ENCODE data around the gene RGS18. TPM values are rescaled to one million over a fixed set of nuclear protein-coding genes. Genes with fewer than 3 reads are reported as not detected.

Gene RGS18
- total RNA-seq, 6 experiments from 2014 or later = 0.55 to 2.4 (median 2.0) TPM

GRCh38 chr1:192167911-192168700 lies 9.8 kb downstream of the RGS18 start:
- Histone ChIP-seq H3K4me3 (no peak overlapping the region), H3K27me3 (no peaks in the 10 kb centered on the region), H3K9me3 (no peaks in the 10 kb centered on the region), H3K4me1 (no peaks in the 10 kb centered on the region), H3K36me3 (no peaks in the 10 kb centered on the region), H3K27ac (no peak overlapping the region)
- 73% methylated on average over 3 of the region's 3 CpGs for WGBS (ENCODE audit: insufficient coverage, low coverage, low lambda C conversion rate, missing lambda C conversion rate)
- DNase-seq = no peak
- peak in 1 of 4 donors; percentile 44 for ATAC-seq
- intact Hi-C loops (cut with DNase I) = no loop called here
- TF ChIP-seq POLR2A (IDR thresholded peaks at IDR 0.05) (no peak), CTCF (IDR thresholded peaks at IDR 0.05) (no peak)

DNA sequence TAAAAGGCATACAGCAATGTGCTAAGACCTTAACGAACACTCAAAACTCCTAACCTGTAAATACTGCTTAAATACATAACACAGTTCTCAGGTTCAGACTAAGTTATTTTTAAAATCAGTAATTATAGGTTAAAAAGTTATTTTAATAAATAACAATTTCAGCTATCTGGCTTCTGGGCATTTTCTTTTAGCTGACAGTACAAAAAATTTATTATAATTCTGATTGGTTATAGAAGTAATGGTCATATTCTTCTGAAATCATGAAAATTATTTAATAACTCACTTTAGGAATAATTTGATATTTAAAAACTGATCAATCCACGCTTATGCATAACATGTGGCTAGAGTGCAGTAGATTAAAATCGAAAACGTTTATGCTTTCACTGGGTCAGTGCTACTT lies 10.7 kb downstream of the RGS18 start:
- DNase-seq (no peak), ATAC-seq (no peak)
- Histone ChIP-seq H3K36me3 (no peaks in the 10 kb centered on the region), H3K27ac (no peak overlapping the region), H3K27me3 (no peaks in the 10 kb centered on the region), H3K4me1 (no peaks in the 10 kb centered on the region), H3K9me3 (no peaks in the 10 kb centered on the region), H3K4me3 (no peak overlapping the region)
- intact Hi-C loops (cut with DNase I) = no loop called here
- 38% methylated on average over 4 of the region's 4 CpGs for WGBS (ENCODE audit: insufficient coverage, low coverage, low lambda C conversion rate, missing lambda C conversion rate)
- TF ChIP-seq POLR2A (IDR thresholded peaks at IDR 0.05) (no peak), CTCF (IDR thresholded peaks at IDR 0.05) (no peak)

- Histone ChIP-seq H3K36me3 (no peaks in the 10 kb centered on the region), H3K27ac (no peak overlapping the region), H3K4me1 (no peaks in the 10 kb centered on the region), H3K4me3 (no peak overlapping the region), H3K27me3 (no peaks in the 10 kb centered on the region), H3K9me3 (no peaks in the 10 kb centered on the region)
- intact Hi-C loops (cut with DNase I) = no loop called here
- ATAC-seq (peak in 2 of 4 donors; percentile 36 to 45), DNase-seq (no peak)
- 8% methylated on average over 6 of the region's 6 CpGs for WGBS (ENCODE audit: insufficient coverage, low coverage, low lambda C conversion rate, missing lambda C conversion rate)
- no peak for TF ChIP-seq POLR2A (IDR thresholded peaks at IDR 0.05)
- TF ChIP-seq CTCF (IDR thresholded peaks at IDR 0.05) = no peak
Observed at GRCh38 chr1:192170196-192170984, 12.1 kb downstream of the RGS18 start.

DNA sequence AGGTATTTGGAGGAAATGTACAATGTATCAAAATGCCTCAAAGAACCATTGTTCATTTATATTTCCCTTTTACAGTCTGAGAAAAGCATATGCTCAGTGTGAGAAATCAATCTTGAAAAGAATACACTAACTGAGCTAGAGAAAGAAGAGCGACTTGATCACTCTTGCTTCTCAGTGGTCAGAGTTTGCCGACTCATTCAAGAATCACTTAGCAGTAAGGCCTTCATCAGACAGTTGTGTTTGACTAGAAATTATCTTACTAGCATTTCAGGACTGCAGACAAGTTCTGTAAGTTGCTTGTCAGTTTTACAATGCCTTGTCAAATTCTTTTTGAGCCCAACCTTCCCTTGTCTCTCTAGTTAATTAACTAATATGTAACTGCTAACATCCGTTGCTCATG lies 12.9 kb downstream of the RGS18 start:
- Histone ChIP-seq H3K36me3 (no peaks in the 10 kb centered on the region), H3K4me1 (no peaks in the 10 kb centered on the region), H3K27me3 (no peaks in the 10 kb centered on the region), H3K27ac (no peak overlapping the region), H3K9me3 (no peaks in the 10 kb centered on the region), H3K4me3 (no peak overlapping the region)
- ATAC-seq (no peak), DNase-seq (no peak)
- 53% methylated on average over 3 of the region's 3 CpGs for WGBS (ENCODE audit: insufficient coverage, low coverage, low lambda C conversion rate, missing lambda C conversion rate)
- no peak for TF ChIP-seq POLR2A (IDR thresholded peaks at IDR 0.05)
- TF ChIP-seq CTCF (IDR thresholded peaks at IDR 0.05) = no peak
- intact Hi-C loops (cut with DNase I) = no loop called here
